ENCODE results near the gene DPM3. TPM values are rescaled to one million over a fixed set of nuclear protein-coding genes. Genes with fewer than 3 reads are reported as not detected.

The DPM3 gene
- total and polyA plus RNA-seq, 2 of the 13 experiments (the other 11 are each of a cell fraction or from before 2014, with no cell fraction given) = 23.2 to 53.4 TPM

GRCh38 chr1:155167166-155168104 is 27.1 kb upstream of the DPM3 start (continued):
- TF ChIP-seq DRAP1 (CRISPR knock-in tag; IDR thresholded peaks at IDR 0.05) (peak; percentile 38; the same call in 1 of the 2 replicates), ZNF256 (CRISPR knock-in tag; conservative IDR thresholded peaks at IDR 0.05) (no peak), REPIN1 (CRISPR knock-in tag; IDR thresholded peaks at IDR 0.05; ENCODE audit: borderline replicate concordance, low read depth) (no peak), ZNF326 (CRISPR knock-in tag; IDR thresholded peaks at IDR 0.05; ENCODE audit: borderline replicate concordance) (no peak), ZNF136 (CRISPR knock-in tag; IDR thresholded peaks at IDR 0.05; ENCODE audit: low read depth) (no peak), ZEB1 (IDR thresholded peaks at IDR 0.05; ENCODE audit: insufficient replicate concordance, low read depth) (peak; percentile 69), ATF1 (CRISPR knock-in tag; IDR thresholded peaks at IDR 0.05) (no peak), ZNF776 (CRISPR knock-in tag; IDR thresholded peaks at IDR 0.05) (peak; percentile 44; the same call in 1 of the 2 replicates), SMARCE1 (IDR thresholded peaks at IDR 0.05; ENCODE audit: borderline replicate concordance) (no peak), FIP1L1 (IDR thresholded peaks at IDR 0.05; ENCODE audit: borderline replicate concordance, insufficient read depth, low read depth, low read length) (no peak), ZNF367 (CRISPR knock-in tag; IDR thresholded peaks at IDR 0.05; ENCODE audit: borderline replicate concordance) (no peak), MTF2 (CRISPR knock-in tag; IDR thresholded peaks at IDR 0.05; ENCODE audit: borderline replicate concordance) (no peak), GMEB1 (CRISPR knock-in tag; IDR thresholded peaks at IDR 0.05; ENCODE audit: borderline replicate concordance) (no peak), ZNF749 (CRISPR knock-in tag; IDR thresholded peaks at IDR 0.05; ENCODE audit: borderline replicate concordance) (no peak)
- TF ChIP-seq, protein P1, sequence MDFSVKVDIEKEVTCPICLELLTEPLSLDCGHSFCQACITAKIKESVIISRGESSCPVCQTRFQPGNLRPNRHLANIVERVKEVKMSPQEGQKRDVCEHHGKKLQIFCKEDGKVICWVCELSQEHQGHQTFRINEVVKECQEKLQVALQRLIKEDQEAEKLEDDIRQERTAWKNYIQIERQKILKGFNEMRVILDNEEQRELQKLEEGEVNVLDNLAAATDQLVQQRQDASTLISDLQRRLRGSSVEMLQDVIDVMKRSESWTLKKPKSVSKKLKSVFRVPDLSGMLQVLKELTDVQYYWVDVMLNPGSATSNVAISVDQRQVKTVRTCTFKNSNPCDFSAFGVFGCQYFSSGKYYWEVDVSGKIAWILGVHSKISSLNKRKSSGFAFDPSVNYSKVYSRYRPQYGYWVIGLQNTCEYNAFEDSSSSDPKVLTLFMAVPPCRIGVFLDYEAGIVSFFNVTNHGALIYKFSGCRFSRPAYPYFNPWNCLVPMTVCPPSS (IDR thresholded peaks at IDR 0.05) = no peak
- TF ChIP-seq, protein P2, sequence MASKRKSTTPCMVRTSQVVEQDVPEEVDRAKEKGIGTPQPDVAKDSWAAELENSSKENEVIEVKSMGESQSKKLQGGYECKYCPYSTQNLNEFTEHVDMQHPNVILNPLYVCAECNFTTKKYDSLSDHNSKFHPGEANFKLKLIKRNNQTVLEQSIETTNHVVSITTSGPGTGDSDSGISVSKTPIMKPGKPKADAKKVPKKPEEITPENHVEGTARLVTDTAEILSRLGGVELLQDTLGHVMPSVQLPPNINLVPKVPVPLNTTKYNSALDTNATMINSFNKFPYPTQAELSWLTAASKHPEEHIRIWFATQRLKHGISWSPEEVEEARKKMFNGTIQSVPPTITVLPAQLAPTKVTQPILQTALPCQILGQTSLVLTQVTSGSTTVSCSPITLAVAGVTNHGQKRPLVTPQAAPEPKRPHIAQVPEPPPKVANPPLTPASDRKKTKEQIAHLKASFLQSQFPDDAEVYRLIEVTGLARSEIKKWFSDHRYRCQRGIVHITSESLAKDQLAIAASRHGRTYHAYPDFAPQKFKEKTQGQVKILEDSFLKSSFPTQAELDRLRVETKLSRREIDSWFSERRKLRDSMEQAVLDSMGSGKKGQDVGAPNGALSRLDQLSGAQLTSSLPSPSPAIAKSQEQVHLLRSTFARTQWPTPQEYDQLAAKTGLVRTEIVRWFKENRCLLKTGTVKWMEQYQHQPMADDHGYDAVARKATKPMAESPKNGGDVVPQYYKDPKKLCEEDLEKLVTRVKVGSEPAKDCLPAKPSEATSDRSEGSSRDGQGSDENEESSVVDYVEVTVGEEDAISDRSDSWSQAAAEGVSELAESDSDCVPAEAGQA (IDR thresholded peaks at IDR 0.05; ENCODE audit: low read depth) = no peak
- TF ChIP-seq, protein P2 (CRISPR knock-in tag; IDR thresholded peaks at IDR 0.05; ENCODE audit: borderline replicate concordance) = no peak
- TF ChIP-seq, protein P3, sequence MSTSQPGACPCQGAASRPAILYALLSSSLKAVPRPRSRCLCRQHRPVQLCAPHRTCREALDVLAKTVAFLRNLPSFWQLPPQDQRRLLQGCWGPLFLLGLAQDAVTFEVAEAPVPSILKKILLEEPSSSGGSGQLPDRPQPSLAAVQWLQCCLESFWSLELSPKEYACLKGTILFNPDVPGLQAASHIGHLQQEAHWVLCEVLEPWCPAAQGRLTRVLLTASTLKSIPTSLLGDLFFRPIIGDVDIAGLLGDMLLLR (CRISPR knock-in tag; IDR thresholded peaks at IDR 0.05) = no peak
